ENCODE results near the gene SORCS1. TPM values are rescaled to one million over a fixed set of nuclear protein-coding genes. Genes with fewer than 3 reads are reported as not detected.

Gene SORCS1
- total RNA-seq, 1 experiment from 2014 or later: 0.11 TPM

GRCh38 chr10:106525835-106526234 is 638.7 kb downstream of the SORCS1 start:
- intact Hi-C loops (cut with micrococcal nuclease): no loop called here
- Histone ChIP-seq H3K27me3 (ENCODE audit: low read length) (no peaks in the 10 kb centered on the region), H3K9me3 (ENCODE audit: low read length) (no peaks in the 10 kb centered on the region), H3K4me2 (ENCODE audit: low read length) (no peak overlapping the region), H3K79me2 (ENCODE audit: low read length) (no peaks in the 10 kb centered on the region), H3K9ac (ENCODE audit: low read length) (no peak overlapping the region), H2AFZ (ENCODE audit: low read length) (no peak overlapping the region), H3K4me3 (ENCODE audit: low read length) (no peak overlapping the region), H3K36me3 (ENCODE audit: low read depth, low read length) (no peaks in the 10 kb centered on the region), H3K9me2 (replicated peaks; ENCODE audit: low read length) (no peaks in the 10 kb centered on the region), H3K4me1 (ENCODE audit: insufficient read depth, low read length) (no peaks in the 10 kb centered on the region), H4K20me1 (ENCODE audit: low read length) (no peaks in the 10 kb centered on the region), H3K27ac (ENCODE audit: low read length) (no peak overlapping the region), H3F3A (ENCODE audit: low read length, unreplicated experiment) (no peaks in the 10 kb centered on the region)
- POLR2A ChIA-PET (ENCODE audit: unreplicated experiment): no interaction called here
- CTCF ChIA-PET: no interaction called here
- TF ChIP-seq EZH2phosphoT487 (IDR thresholded peaks at IDR 0.05; ENCODE audit: borderline replicate concordance, low read length): no peak
- TF ChIP-seq EZH2 (IDR thresholded peaks at IDR 0.05; ENCODE audit: low read length, unreplicated experiment): no peak
- TF ChIP-seq CTCF (conservative IDR thresholded peaks at IDR 0.05; ENCODE audit: low read depth, low read length): no peak
- BruUV-seq (replicated peaks): no TSS peak
- DNase-seq (no peak), ATAC-seq (no peak)
